DOHH2 (cell line): ENCODE data around the gene NAA38.
A peak's percentile ranks its signal among the peaks of the same experiment; 100 is the strongest.

Experiments used
- EZH2phosphoT487 ChIP-seq: fragments of 200-600 bp; sonication (generic); IDR thresholded peaks from 2 replicates; pipeline ENCODE4 v1.6.1; 2017; ENCODE audit warnings: borderline replicate concordance, mild to moderate bottlenecking, antibody characterized with exemption, low read length, moderate library complexity, mixed read lengths
- TF ChIP-seq, protein P1 (sequence below): fragments of 200-600 bp; sonication (generic); IDR thresholded peaks from one replicate; pipeline ENCODE4 v1.5.1; 2014; ENCODE audit warnings: antibody characterized with exemption, mild to moderate bottlenecking, low read depth, low read length; ENCODE audit not compliant: poor library complexity, severe bottlenecking

DNA sequence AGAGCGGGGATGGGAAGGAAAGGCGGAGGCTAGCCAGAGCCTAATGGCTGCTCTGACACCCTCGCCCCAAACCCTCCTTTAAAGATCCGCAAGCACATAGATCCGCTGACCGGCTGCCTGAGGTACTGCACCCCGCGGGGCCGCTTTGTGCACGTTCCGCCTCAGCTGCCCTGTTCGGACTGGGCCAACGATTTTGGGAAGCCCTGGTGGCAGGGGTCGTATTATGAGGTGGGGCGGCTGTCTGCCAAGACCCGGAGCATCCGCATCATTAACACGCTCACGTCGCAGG lies 1.1 kb upstream of the NAA38 start:
- TF ChIP-seq, protein P1, sequence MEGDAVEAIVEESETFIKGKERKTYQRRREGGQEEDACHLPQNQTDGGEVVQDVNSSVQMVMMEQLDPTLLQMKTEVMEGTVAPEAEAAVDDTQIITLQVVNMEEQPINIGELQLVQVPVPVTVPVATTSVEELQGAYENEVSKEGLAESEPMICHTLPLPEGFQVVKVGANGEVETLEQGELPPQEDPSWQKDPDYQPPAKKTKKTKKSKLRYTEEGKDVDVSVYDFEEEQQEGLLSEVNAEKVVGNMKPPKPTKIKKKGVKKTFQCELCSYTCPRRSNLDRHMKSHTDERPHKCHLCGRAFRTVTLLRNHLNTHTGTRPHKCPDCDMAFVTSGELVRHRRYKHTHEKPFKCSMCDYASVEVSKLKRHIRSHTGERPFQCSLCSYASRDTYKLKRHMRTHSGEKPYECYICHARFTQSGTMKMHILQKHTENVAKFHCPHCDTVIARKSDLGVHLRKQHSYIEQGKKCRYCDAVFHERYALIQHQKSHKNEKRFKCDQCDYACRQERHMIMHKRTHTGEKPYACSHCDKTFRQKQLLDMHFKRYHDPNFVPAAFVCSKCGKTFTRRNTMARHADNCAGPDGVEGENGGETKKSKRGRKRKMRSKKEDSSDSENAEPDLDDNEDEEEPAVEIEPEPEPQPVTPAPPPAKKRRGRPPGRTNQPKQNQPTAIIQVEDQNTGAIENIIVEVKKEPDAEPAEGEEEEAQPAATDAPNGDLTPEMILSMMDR = peak; percentile 47
- TF ChIP-seq EZH2phosphoT487 = no peak
